ENCODE measurements around the gene PRUNE1.

GRCh38 chr1:151011154-151011850, 3.1 kb downstream of the PRUNE1 start:
- TF ChIP-seq CTCF (IDR thresholded peaks at IDR 0.05) (no peak), POLR2A (IDR thresholded peaks at IDR 0.05) (no peak)
